Measurements from ENCODE around the gene COL27A1. TPM values are rescaled to one million over a fixed set of nuclear protein-coding genes. Genes with fewer than 3 reads are reported as not detected.

COL27A1 gene
- total and polyA plus RNA-seq, 12 donors: 3.0 to 99.8 (median 11.9) TPM

- Histone ChIP-seq H3K27me3 (no peaks in the 10 kb centered on the region), H3K9me3 (replicated peaks in 1 of 3) (no peaks in the 10 kb centered on the region), H3K4me3 (no peak overlapping the region), H3K4me1 (replicated peaks in 1 of 2) (no peaks in the 10 kb centered on the region), H3K27ac (no peak overlapping the region), H3K36me3 (replicated peaks in 1 of 2) (peaks cover 0 to 90% of the 10 kb centered on the region in 2 donors)
- TF ChIP-seq POLR2A (IDR thresholded peaks at IDR 0.05): no peak
- TF ChIP-seq, protein P1, sequence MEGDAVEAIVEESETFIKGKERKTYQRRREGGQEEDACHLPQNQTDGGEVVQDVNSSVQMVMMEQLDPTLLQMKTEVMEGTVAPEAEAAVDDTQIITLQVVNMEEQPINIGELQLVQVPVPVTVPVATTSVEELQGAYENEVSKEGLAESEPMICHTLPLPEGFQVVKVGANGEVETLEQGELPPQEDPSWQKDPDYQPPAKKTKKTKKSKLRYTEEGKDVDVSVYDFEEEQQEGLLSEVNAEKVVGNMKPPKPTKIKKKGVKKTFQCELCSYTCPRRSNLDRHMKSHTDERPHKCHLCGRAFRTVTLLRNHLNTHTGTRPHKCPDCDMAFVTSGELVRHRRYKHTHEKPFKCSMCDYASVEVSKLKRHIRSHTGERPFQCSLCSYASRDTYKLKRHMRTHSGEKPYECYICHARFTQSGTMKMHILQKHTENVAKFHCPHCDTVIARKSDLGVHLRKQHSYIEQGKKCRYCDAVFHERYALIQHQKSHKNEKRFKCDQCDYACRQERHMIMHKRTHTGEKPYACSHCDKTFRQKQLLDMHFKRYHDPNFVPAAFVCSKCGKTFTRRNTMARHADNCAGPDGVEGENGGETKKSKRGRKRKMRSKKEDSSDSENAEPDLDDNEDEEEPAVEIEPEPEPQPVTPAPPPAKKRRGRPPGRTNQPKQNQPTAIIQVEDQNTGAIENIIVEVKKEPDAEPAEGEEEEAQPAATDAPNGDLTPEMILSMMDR (IDR thresholded peaks at IDR 0.05): no peak
- intact Hi-C loops (cut with DNase I): no loop called here
- no peak for DNase-seq
- WGBS, 4 donors: 89 to 100% (median 95%) methylated on average over 5 to 6 of the region's 6 CpGs
Measured at GRCh38 chr9:114355821-114356220, 200.5 kb downstream of the COL27A1 start.

GRCh38 chr9:114356792-114357191, 201.5 kb downstream of the COL27A1 start:
- TF ChIP-seq, protein P1 (IDR thresholded peaks at IDR 0.05): no peak
- no peak for TF ChIP-seq POLR2A (IDR thresholded peaks at IDR 0.05)
- peaks cover 0 to 90% of the 10 kb centered on the region in 2 donors for H3K36me3 ChIP-seq (replicated peaks in 1 of 2)
- no peaks in the 10 kb centered on the region for H3K27me3 ChIP-seq
- no peak for DNase-seq
- H3K27ac ChIP-seq: no peak overlapping the region
- intact Hi-C loops (cut with DNase I): no loop called here
- no peak overlapping the region for H3K4me3 ChIP-seq
- 73 to 100% (median 89%) methylated on average over 5 to 6 of the region's 6 CpGs for WGBS, 4 donors
- H3K9me3 ChIP-seq (replicated peaks in 1 of 3): no peaks in the 10 kb centered on the region
- H3K4me1 ChIP-seq (replicated peaks in 1 of 2): no peaks in the 10 kb centered on the region

DNA sequence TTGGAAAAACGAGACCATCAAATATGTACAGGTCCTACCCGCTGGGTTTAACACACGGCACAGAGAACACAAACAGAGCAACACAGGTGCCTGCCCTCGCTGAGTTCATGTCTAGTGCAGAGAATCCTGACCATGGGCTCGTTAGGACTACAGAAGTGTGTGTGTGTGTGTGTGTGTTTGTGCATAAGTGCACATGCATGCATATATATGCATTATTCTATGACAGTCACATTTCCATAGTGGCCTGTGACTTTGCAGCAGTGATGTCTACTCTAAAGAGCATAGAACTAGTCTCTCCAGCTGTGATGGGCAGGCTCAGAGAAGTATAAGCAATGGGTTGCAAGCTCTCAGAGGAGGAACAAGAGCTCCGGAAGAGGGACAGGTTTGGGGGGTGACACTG, 202.0 kb downstream of the COL27A1 start:
- H3K36me3 ChIP-seq (replicated peaks in 1 of 2): peaks cover 0 to 90% of the 10 kb centered on the region in 2 donors
- 76 to 92% (median 91%) methylated on average over 2 to 6 of the region's 6 CpGs for WGBS, 4 donors
- TF ChIP-seq, protein P1 (IDR thresholded peaks at IDR 0.05): no peak
- no peak for TF ChIP-seq POLR2A (IDR thresholded peaks at IDR 0.05)
- intact Hi-C loops (cut with DNase I): no loop called here
- H3K27ac ChIP-seq: no peak overlapping the region
- H3K9me3 ChIP-seq (replicated peaks in 1 of 3): no peaks in the 10 kb centered on the region
- no peak overlapping the region for H3K4me3 ChIP-seq
- DNase-seq: no peak
- no peaks in the 10 kb centered on the region for H3K4me1 ChIP-seq (replicated peaks in 1 of 2)
- no peaks in the 10 kb centered on the region for H3K27me3 ChIP-seq

- H3K27me3 ChIP-seq: no peaks in the 10 kb centered on the region
- DNase-seq: no peak
- no peaks in the 10 kb centered on the region for H3K9me3 ChIP-seq (replicated peaks in 1 of 3)
- no peaks in the 10 kb centered on the region for H3K4me1 ChIP-seq (replicated peaks in 1 of 2)
- no peak overlapping the region for H3K27ac ChIP-seq
- intact Hi-C loops (cut with DNase I): no loop called here
- H3K36me3 ChIP-seq (replicated peaks in 1 of 2): peaks cover 0 to 90% of the 10 kb centered on the region in 2 donors
- WGBS, 4 donors: 83 to 99% (median 93%) methylated on average over 2 to 9 of the region's 9 CpGs
- H3K4me3 ChIP-seq: no peak overlapping the region
- TF ChIP-seq, protein P1 (IDR thresholded peaks at IDR 0.05): no peak
- no peak for TF ChIP-seq POLR2A (IDR thresholded peaks at IDR 0.05)
Measured at GRCh38 chr9:114357911-114358328, 202.6 kb downstream of the COL27A1 start.

Data from adrenal gland (tissue), 12 donors.